Left ventricle myocardium inferior (tissue), 1 donor: ENCODE measurements around the gene DSCAML1. TPM values are rescaled to one million over a fixed set of nuclear protein-coding genes. Genes with fewer than 3 reads are reported as not detected.
A peak's percentile ranks its signal among the peaks of the same experiment; 100 is the strongest.

Experiments used
- DNase-seq: peaks from one replicate; pipeline ENCODE4 v3.0.0-alpha.2; 2020
- H3K27ac ChIP-seq: fragments of 200-600 bp; replicated peaks from 2 replicates; pipeline ENCODE4 v1.8.0; 2021
- H3K27me3 ChIP-seq: fragments of 200-600 bp; 2 replicates; pipeline ENCODE4 v1.8.0; 2021; ENCODE audit warnings: low read depth
- H3K36me3 ChIP-seq: fragments of 200-600 bp; 2 replicates; pipeline ENCODE4 v1.8.0; 2021
- H3K4me1 ChIP-seq: fragments of 200-600 bp; 2 replicates; pipeline ENCODE4 v1.8.0; 2021
- H3K4me3 ChIP-seq: fragments of 200-600 bp; 2 replicates; pipeline ENCODE4 v1.8.0; 2021; ENCODE audit warnings: mild to moderate bottlenecking, moderate library complexity
- H3K9me3 ChIP-seq: fragments of 200-600 bp; replicated peaks from 2 replicates; pipeline ENCODE4 v1.8.0; 2021
- intact Hi-C: fragments of 100-400 bp; cut with micrococcal nuclease; formaldehyde crosslinking; loops from one replicate; pipeline ENCODE4 v1.11.0; 2022
- total RNA-seq: library from RNA; stranded (reverse); fragmentation: NEBNext Ultra II Directional; extraction: Animal tissue kit (Norgen Biotek cat#: 25700); gene quantifications from one replicate; pipeline ENCODE4 v1.2.1, GENCODE V29; 2021
- TF ChIP-seq, protein P1 (sequence below): fragments of 200-600 bp; IDR thresholded peaks from 2 replicates; pipeline ENCODE4 v1.8.0; 2021; ENCODE audit warnings: antibody characterized with exemption, mild to moderate bottlenecking, borderline replicate concordance
- donor health status: DM: no; HTN: yes; CAD: no; lungs with severe emphysema.

The DSCAML1 gene
- total RNA-seq, 1 donor from 2014 or later: 0.19 TPM

GRCh38 chr11:117723277-117724024 lies 73.6 kb downstream of the DSCAML1 start:
- H3K36me3 ChIP-seq: no peaks in the 10 kb centered on the region
- H3K27me3 ChIP-seq: no peaks in the 10 kb centered on the region
- no peak overlapping the region for H3K4me3 ChIP-seq
- TF ChIP-seq, protein P1, sequence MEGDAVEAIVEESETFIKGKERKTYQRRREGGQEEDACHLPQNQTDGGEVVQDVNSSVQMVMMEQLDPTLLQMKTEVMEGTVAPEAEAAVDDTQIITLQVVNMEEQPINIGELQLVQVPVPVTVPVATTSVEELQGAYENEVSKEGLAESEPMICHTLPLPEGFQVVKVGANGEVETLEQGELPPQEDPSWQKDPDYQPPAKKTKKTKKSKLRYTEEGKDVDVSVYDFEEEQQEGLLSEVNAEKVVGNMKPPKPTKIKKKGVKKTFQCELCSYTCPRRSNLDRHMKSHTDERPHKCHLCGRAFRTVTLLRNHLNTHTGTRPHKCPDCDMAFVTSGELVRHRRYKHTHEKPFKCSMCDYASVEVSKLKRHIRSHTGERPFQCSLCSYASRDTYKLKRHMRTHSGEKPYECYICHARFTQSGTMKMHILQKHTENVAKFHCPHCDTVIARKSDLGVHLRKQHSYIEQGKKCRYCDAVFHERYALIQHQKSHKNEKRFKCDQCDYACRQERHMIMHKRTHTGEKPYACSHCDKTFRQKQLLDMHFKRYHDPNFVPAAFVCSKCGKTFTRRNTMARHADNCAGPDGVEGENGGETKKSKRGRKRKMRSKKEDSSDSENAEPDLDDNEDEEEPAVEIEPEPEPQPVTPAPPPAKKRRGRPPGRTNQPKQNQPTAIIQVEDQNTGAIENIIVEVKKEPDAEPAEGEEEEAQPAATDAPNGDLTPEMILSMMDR: no peak
- no peak for DNase-seq
- no peak overlapping the region for H3K27ac ChIP-seq
- peaks cover 9% of the 10 kb centered on the region for H3K4me1 ChIP-seq
- H3K9me3 ChIP-seq: no peaks in the 10 kb centered on the region
- intact Hi-C loops: no loop called here

- intact Hi-C loops: no loop called here
- Histone ChIP-seq H3K36me3 (no peaks in the 10 kb centered on the region), H3K9me3 (no peaks in the 10 kb centered on the region), H3K4me3 (no peak overlapping the region), H3K4me1 (peaks cover 16% of the 10 kb centered on the region), H3K27ac (no peak overlapping the region), H3K27me3 (no peaks in the 10 kb centered on the region)
- TF ChIP-seq, protein P1: no peak
- DNase-seq: no peak
Measured at GRCh38 chr11:117722082-117722481, 74.9 kb downstream of the DSCAML1 start.

- TF ChIP-seq, protein P1: no peak
- Histone ChIP-seq H3K4me1 (peaks cover 19% of the 10 kb centered on the region), H3K27me3 (no peaks in the 10 kb centered on the region), H3K36me3 (no peaks in the 10 kb centered on the region), H3K4me3 (no peak overlapping the region), H3K9me3 (no peaks in the 10 kb centered on the region), H3K27ac (no peak overlapping the region)
- intact Hi-C loops: no loop called here
- DNase-seq: no peak
Measured at GRCh38 chr11:117720061-117720511, 76.9 kb downstream of the DSCAML1 start.

DNA sequence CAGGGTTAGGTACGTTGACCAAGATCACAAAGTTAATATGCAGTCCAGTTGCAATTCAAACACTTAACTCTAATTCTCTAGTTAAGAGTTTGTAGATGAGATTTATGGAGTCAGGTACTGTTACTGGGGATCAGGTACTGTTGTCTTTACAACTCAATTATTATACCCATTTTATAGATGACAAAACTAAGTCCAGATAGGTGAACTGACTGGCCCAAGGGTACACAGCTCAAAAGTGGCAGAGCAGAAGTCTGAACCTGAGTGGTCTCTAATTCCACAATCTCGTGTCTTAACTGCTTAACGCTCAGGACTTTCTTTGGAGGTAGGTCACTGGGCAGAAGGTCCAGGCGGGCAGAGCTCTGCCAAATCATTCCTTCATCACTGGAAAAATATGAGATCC lies 77.5 kb downstream of the DSCAML1 start:
- Histone ChIP-seq H3K4me3 (no peak overlapping the region), H3K36me3 (no peaks in the 10 kb centered on the region), H3K4me1 (peaks cover 19% of the 10 kb centered on the region), H3K27ac (no peak overlapping the region), H3K27me3 (no peaks in the 10 kb centered on the region), H3K9me3 (no peaks in the 10 kb centered on the region)
- DNase-seq: no peak
- TF ChIP-seq, protein P1: no peak
- intact Hi-C loops: no loop called here

GRCh38 chr11:117717485-117718314 lies 79.3 kb downstream of the DSCAML1 start:
- intact Hi-C loops: no loop called here
- peak; percentile 29 for DNase-seq
- no peaks in the 10 kb centered on the region for H3K36me3 ChIP-seq
- no peak overlapping the region for H3K4me3 ChIP-seq
- H3K27ac ChIP-seq: no peak overlapping the region
- H3K27me3 ChIP-seq: no peaks in the 10 kb centered on the region
- H3K4me1 ChIP-seq: peaks cover 10% of the 10 kb centered on the region
- TF ChIP-seq, protein P1: no peak
- no peaks in the 10 kb centered on the region for H3K9me3 ChIP-seq
